Germinal center (tissue), 1 donor: Measurements from ENCODE around the gene PGA3.
"Not testable (repeated sequence)": the region's sequence is repeated elsewhere in the genome, so short reads cannot be mapped to it uniquely, and the experiment has no call there.

ENCODE experiments used
- DNase-seq: peaks from one replicate; pipeline ENCODE4 v3.0.0; 2012; ENCODE audit warnings: mixed read lengths, low spot score

Gene PGA3

GRCh38 chr11:61250796-61251765 is 47.8 kb downstream of the PGA3 start:
- DNase-seq, result not testable (repeated sequence)

GRCh38 chr11:61252332-61252731 is 49.0 kb downstream of the PGA3 start:
- DNase-seq, result not testable (repeated sequence)

GRCh38 chr11:61254403-61255025 is 51.2 kb downstream of the PGA3 start:
- DNase-seq, result peak; percentile 87

- DNase-seq, result no peak
Measured at GRCh38 chr11:61256710-61257482, 53.6 kb downstream of the PGA3 start.

GRCh38 chr11:61258546-61258945 is 55.2 kb downstream of the PGA3 start:
- no peak for DNase-seq

- no peak for DNase-seq
Measured at GRCh38 chr11:61259363-61259762, 56.0 kb downstream of the PGA3 start.
